ENCODE measurements around the gene FNBP1L. TPM values are rescaled to one million over a fixed set of nuclear protein-coding genes. Genes with fewer than 3 reads are reported as not detected.

FNBP1L gene
- total and polyA plus RNA-seq, 2 donors (not counting 1 experiment from before 2014, with no cell fraction given), result 0.86 to 5.4 TPM

DNA sequence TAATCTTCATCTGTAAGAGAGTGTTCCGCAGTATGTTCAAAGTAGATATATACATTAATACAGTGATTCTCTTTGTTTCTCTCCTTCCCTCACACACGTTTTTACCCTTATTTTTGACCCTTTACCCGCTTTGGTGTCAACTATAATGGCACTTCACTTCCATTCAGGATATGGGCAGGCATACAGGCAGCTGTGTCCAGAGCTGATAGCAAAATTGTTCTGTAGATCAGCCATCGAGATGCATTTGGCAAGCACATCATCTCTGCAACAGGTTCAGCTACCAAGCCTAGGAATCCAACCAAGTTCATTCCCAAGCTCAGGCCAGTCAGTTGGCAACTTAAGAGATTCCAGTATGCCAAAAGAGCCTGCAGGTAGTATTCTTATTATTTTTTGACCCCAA lies 74.8 kb downstream of the FNBP1L start:
- no peak for ATAC-seq (ENCODE audit: low read depth)
- H3K27ac Mint-ChIP-seq, result no peak overlapping the region
- no peaks in the 10 kb centered on the region for H3K36me3 ChIP-seq (replicated peaks in 1 of 2; ENCODE audit: control extremely low read depth in 1 of 2, control insufficient read depth in 1 of 2, extremely low read depth in 1 of 2, insufficient read depth in 2 of 2, low read length in 1 of 2)
- POLR2A ChIA-PET, result no interaction called here
- H3K27ac ChIP-seq (ENCODE audit: low read length in 2 of 2), result no peak overlapping the region
- no peaks in the 10 kb centered on the region for H3K4me1 Mint-ChIP-seq
- H3K9ac ChIP-seq (ENCODE audit: low read length), result no peak overlapping the region
- H3K4me1 ChIP-seq (ENCODE audit: control insufficient read depth in 2 of 2, insufficient read depth in 2 of 2, low read length in 2 of 2), result no peaks in the 10 kb centered on the region
- intact Hi-C loops (cut with micrococcal nuclease), result no loop called here
- TF ChIP-seq, protein P1, sequence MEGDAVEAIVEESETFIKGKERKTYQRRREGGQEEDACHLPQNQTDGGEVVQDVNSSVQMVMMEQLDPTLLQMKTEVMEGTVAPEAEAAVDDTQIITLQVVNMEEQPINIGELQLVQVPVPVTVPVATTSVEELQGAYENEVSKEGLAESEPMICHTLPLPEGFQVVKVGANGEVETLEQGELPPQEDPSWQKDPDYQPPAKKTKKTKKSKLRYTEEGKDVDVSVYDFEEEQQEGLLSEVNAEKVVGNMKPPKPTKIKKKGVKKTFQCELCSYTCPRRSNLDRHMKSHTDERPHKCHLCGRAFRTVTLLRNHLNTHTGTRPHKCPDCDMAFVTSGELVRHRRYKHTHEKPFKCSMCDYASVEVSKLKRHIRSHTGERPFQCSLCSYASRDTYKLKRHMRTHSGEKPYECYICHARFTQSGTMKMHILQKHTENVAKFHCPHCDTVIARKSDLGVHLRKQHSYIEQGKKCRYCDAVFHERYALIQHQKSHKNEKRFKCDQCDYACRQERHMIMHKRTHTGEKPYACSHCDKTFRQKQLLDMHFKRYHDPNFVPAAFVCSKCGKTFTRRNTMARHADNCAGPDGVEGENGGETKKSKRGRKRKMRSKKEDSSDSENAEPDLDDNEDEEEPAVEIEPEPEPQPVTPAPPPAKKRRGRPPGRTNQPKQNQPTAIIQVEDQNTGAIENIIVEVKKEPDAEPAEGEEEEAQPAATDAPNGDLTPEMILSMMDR (IDR thresholded peaks at IDR 0.05), result no peak
- no peak for TF ChIP-seq EZH2 (IDR thresholded peaks at IDR 0.05; ENCODE audit: borderline replicate concordance, insufficient read depth, low read depth, low read length, poor library complexity, severe bottlenecking)
- H3K9me3 ChIP-seq (ENCODE audit: control extremely low read depth in 1 of 3, control insufficient read depth in 2 of 3, insufficient read depth in 1 of 3, low read length in 2 of 3), result no peaks in the 10 kb centered on the region
- no peaks in the 10 kb centered on the region for H3K9me3 Mint-ChIP-seq (ENCODE audit: insufficient read depth)
- no peaks in the 10 kb centered on the region for H3K27me3 ChIP-seq (replicated peaks in 1 of 4; ENCODE audit: control extremely low read depth in 1 of 4, control insufficient read depth in 3 of 4, insufficient read depth in 4 of 4, low read length in 3 of 4)
- no peaks in the 10 kb centered on the region for H3K27me3 Mint-ChIP-seq
- CTCF ChIA-PET, result no interaction called here
- no peak overlapping the region for H3K4me3 Mint-ChIP-seq
- no peaks in the 10 kb centered on the region for H4K20me1 ChIP-seq (ENCODE audit: control insufficient read depth, insufficient read depth, low read length, poor library complexity, severe bottlenecking)
- no peaks in the 10 kb centered on the region for H3K79me2 ChIP-seq (ENCODE audit: control insufficient read depth, insufficient read depth, low read length)
- no peak overlapping the region for H2AFZ ChIP-seq (ENCODE audit: insufficient read depth, low read depth, low read length, poor library complexity, severe bottlenecking)
- 70% methylated on average over 3 of the region's 4 CpGs for WGBS (ENCODE audit: insufficient coverage)
- H3K4me3 ChIP-seq (ENCODE audit: control extremely low read depth in 1 of 5, extremely low read depth in 1 of 5, insufficient read depth in 1 of 5, low read depth in 2 of 5, low read length in 4 of 5), result no peak overlapping the region
- no peak overlapping the region for H3K4me2 ChIP-seq (replicated peaks; ENCODE audit: low read depth, low read length, poor library complexity, severe bottlenecking)
- no peak for DNase-seq

GRCh38 chr1:93525431-93525830 lies 77.5 kb downstream of the FNBP1L start:
- POLR2A ChIA-PET, result no interaction called here
- intact Hi-C loops (cut with micrococcal nuclease), result no loop called here
- H3K4me3 Mint-ChIP-seq, result no peak overlapping the region
- TF ChIP-seq EZH2 (IDR thresholded peaks at IDR 0.05; ENCODE audit: borderline replicate concordance, insufficient read depth, low read depth, low read length, poor library complexity, severe bottlenecking), result no peak
- TF ChIP-seq, protein P1 (IDR thresholded peaks at IDR 0.05), result no peak
- no peaks in the 10 kb centered on the region for H3K36me3 ChIP-seq (replicated peaks in 1 of 2; ENCODE audit: control extremely low read depth in 1 of 2, control insufficient read depth in 1 of 2, extremely low read depth in 1 of 2, insufficient read depth in 2 of 2, low read length in 1 of 2)
- no peaks in the 10 kb centered on the region for H3K4me1 Mint-ChIP-seq
- H4K20me1 ChIP-seq (ENCODE audit: control insufficient read depth, insufficient read depth, low read length, poor library complexity, severe bottlenecking), result no peaks in the 10 kb centered on the region
- H3K9me3 ChIP-seq (ENCODE audit: control extremely low read depth in 1 of 3, control insufficient read depth in 2 of 3, insufficient read depth in 1 of 3, low read length in 2 of 3), result no peaks in the 10 kb centered on the region
- no peaks in the 10 kb centered on the region for H3K27me3 ChIP-seq (replicated peaks in 1 of 4; ENCODE audit: control extremely low read depth in 1 of 4, control insufficient read depth in 3 of 4, insufficient read depth in 4 of 4, low read length in 3 of 4)
- CTCF ChIA-PET, result no interaction called here
- no peaks in the 10 kb centered on the region for H3K4me1 ChIP-seq (ENCODE audit: control insufficient read depth in 2 of 2, insufficient read depth in 2 of 2, low read length in 2 of 2)
- no peak overlapping the region for H3K4me2 ChIP-seq (replicated peaks; ENCODE audit: low read depth, low read length, poor library complexity, severe bottlenecking)
- no peaks in the 10 kb centered on the region for H3K9me3 Mint-ChIP-seq (ENCODE audit: insufficient read depth)
- H3K4me3 ChIP-seq (ENCODE audit: control extremely low read depth in 1 of 5, extremely low read depth in 1 of 5, insufficient read depth in 1 of 5, low read depth in 2 of 5, low read length in 4 of 5), result no peak overlapping the region
- no CpG with 5 or more reads among the region's 1 CpG for WGBS (ENCODE audit: insufficient coverage)
- no peak overlapping the region for H3K9ac ChIP-seq (ENCODE audit: low read length)
- no peaks in the 10 kb centered on the region for H3K27me3 Mint-ChIP-seq
- DNase-seq (no peak), ATAC-seq (ENCODE audit: low read depth) (no peak)
- H3K79me2 ChIP-seq (ENCODE audit: control insufficient read depth, insufficient read depth, low read length), result no peaks in the 10 kb centered on the region
- H3K27ac Mint-ChIP-seq, result no peak overlapping the region
- H3K27ac ChIP-seq (ENCODE audit: low read length in 2 of 2), result no peak overlapping the region
- no peak overlapping the region for H2AFZ ChIP-seq (ENCODE audit: insufficient read depth, low read depth, low read length, poor library complexity, severe bottlenecking)
